Keratinocyte (primary cell): ENCODE results near the gene PPP1R16B. TPM values are rescaled to one million over a fixed set of nuclear protein-coding genes. Genes with fewer than 3 reads are reported as not detected.

ENCODE experiments used
- DNase-seq: peaks from one replicate; pipeline ENCODE4 v3.0.0-alpha.2; 2011; ENCODE audit warnings: low read depth, missing footprints, low spot score
- FAIRE-seq: peaks from 2 replicates; lab custom pipeline; 2011; peaks lifted over from hg19 to GRCh38; lab: Jason Lieb, UNC
- H2AFZ ChIP-seq: 2 replicates; pipeline ENCODE4 v1.6.0; 2012; ENCODE audit warnings: low read length, control low read depth, inconsistent platforms; ENCODE audit not compliant: control insufficient read depth
- H3K27ac ChIP-seq: 2 replicates; pipeline ENCODE4 v1.5.1; 2011; ENCODE audit warnings: low read length; ENCODE audit not compliant: control insufficient read depth, insufficient read depth
- H3K27me3 ChIP-seq: 3 replicates; pipeline ENCODE4 v1.6.0; 2011; ENCODE audit warnings: low read length; ENCODE audit not compliant: control insufficient read depth, insufficient read depth; ENCODE audit errors: extremely low read depth
- H3K36me3 ChIP-seq, 2 experiments: 2 replicates in 1 of 2; 3 replicates in 1 of 2; pipeline ENCODE4 v1.5.1; 2011; ENCODE audit warnings: low read length in 2 of 2, mild to moderate bottlenecking in 1 of 2; ENCODE audit not compliant: control insufficient read depth in 2 of 2, insufficient read depth in 2 of 2; ENCODE audit errors: extremely low read depth in 1 of 2
- H3K4me1 ChIP-seq: 3 replicates; pipeline ENCODE4 v1.5.1; 2011; ENCODE audit warnings: low read length; ENCODE audit not compliant: control insufficient read depth, insufficient read depth; ENCODE audit errors: extremely low read depth
- H3K4me2 ChIP-seq: 3 replicates; pipeline ENCODE4 v1.6.0; 2011; ENCODE audit warnings: low read depth, low read length; ENCODE audit not compliant: control insufficient read depth, insufficient read depth; ENCODE audit errors: extremely low read depth
- H3K4me3 ChIP-seq, 3 experiments: fragments of 200-600 bp in 1 of 3; sonication (generic) in 1 of 3; 2 replicates in 2 of 3; 3 replicates in 1 of 3; pipeline ENCODE4 v1.5.1; 2011 to 2016; ENCODE audit warnings: low read length in 3 of 3, mild to moderate bottlenecking in 3 of 3, control low read depth in 2 of 3, inconsistent platforms in 1 of 3, low read depth in 1 of 3, mixed read lengths in 1 of 3, mixed run types in 1 of 3, moderate library complexity in 1 of 3; ENCODE audit not compliant: control insufficient read depth in 2 of 3, insufficient read depth in 2 of 3; ENCODE audit errors: extremely low read depth in 1 of 3
- H3K79me2 ChIP-seq: 2 replicates; pipeline ENCODE4 v1.6.0; 2012; ENCODE audit warnings: low read length; ENCODE audit not compliant: control insufficient read depth, insufficient read depth
- H3K9ac ChIP-seq: 3 replicates; pipeline ENCODE4 v1.6.0; 2011; ENCODE audit warnings: low read length; ENCODE audit not compliant: control insufficient read depth, insufficient read depth; ENCODE audit errors: extremely low read depth
- H3K9me1 ChIP-seq: 3 replicates; pipeline ENCODE4 v1.6.0; 2011; ENCODE audit warnings: low read length; ENCODE audit not compliant: control insufficient read depth, insufficient read depth; ENCODE audit errors: extremely low read depth
- H3K9me3 ChIP-seq: 2 replicates; pipeline ENCODE4 v1.5.1; 2012; ENCODE audit warnings: low read depth, low read length; ENCODE audit not compliant: control insufficient read depth
- H4K20me1 ChIP-seq: 3 replicates; pipeline ENCODE4 v1.6.0; 2011; ENCODE audit warnings: low read length; ENCODE audit not compliant: control insufficient read depth, insufficient read depth; ENCODE audit errors: extremely low read depth
- CTCF ChIP-seq, 3 experiments: IDR thresholded peaks in 1 of 3; conservative IDR thresholded peaks in 1 of 3; optimal IDR thresholded peaks in 1 of 3; 2 replicates in 2 of 3; 3 replicates in 1 of 3; pipeline versions ENCODE3 to v1.5.1; 2011; ENCODE audit warnings: low read length in 3 of 3, mild to moderate bottlenecking in 3 of 3, moderate library complexity in 2 of 3, control low read depth in 1 of 3, inconsistent platforms in 1 of 3; ENCODE audit not compliant: insufficient read depth in 2 of 3; ENCODE audit errors: extremely low read depth in 1 of 3
- EZH2 ChIP-seq: IDR thresholded peaks from one replicate; pipeline ENCODE4 v1.6.1; 2012; ENCODE audit warnings: inconsistent platforms, mild to moderate bottlenecking, low read length, moderate library complexity
- dilution Hi-C: fragments of 300-500 bp; cut with MboI; formaldehyde crosslinking; loops from one replicate; pipeline ENCODE4 v1.7.0; 2020; ENCODE audit warnings: low sequenced_read_pairs; ENCODE audit not compliant: extremely low pct_ligation_motif_present
- polyA plus RNA-seq, 5 experiments: library from polyadenylated mRNA; depleted of rRNA in 3 of 5; stranded (reverse) in 3 of 5; stranded (forward) in 1 of 5; unstranded in 1 of 5; fragments of >200 nt; gene quantifications; 1 replicate in 1 of 5; 2 replicates in 3 of 5; 3 replicates in 1 of 5; pipeline versions ENCODE4 v1.2.1 to v1.2.3, GENCODE V29; 2011 to 2012; ENCODE audit warnings: missing spikeins in 2 of 5, low read depth in 1 of 5, low replicate concordance in 1 of 5

The PPP1R16B gene
- polyA plus RNA-seq, 1 donor (not counting 4 experiments of a cell fraction or from before 2014, with no cell fraction given), result not detected

- no peaks in the 10 kb centered on the region for H3K79me2 ChIP-seq
- H3K4me3 ChIP-seq, result no peak overlapping the region
- H3K9ac ChIP-seq, result no peak overlapping the region
- peaks cover 9% of the 10 kb centered on the region for H3K4me1 ChIP-seq
- no peaks in the 10 kb centered on the region for H4K20me1 ChIP-seq
- no peak for DNase-seq
- H3K9me3 ChIP-seq, result no peaks in the 10 kb centered on the region
- H3K27ac ChIP-seq, result no peak overlapping the region
- TF ChIP-seq CTCF (optimal IDR thresholded peaks at IDR 0.05 in 1 of 3, IDR thresholded peaks at IDR 0.05 in 1 of 3, conservative IDR thresholded peaks at IDR 0.05 in 1 of 3; ENCODE audit: extremely low read depth in 1 of 3, insufficient read depth in 2 of 3, low read length in 3 of 3) (no peak), EZH2 (no peak)
- H3K4me2 ChIP-seq, result no peak overlapping the region
- H3K27me3 ChIP-seq, result no peaks in the 10 kb centered on the region
- H3K9me1 ChIP-seq, result peaks cover 2% of the 10 kb centered on the region
- no peak for FAIRE-seq
- dilution Hi-C loops, result no loop called here
- H3K36me3 ChIP-seq, result peaks cover 25 to 28% of the 10 kb centered on the region in 2 experiments
- H2AFZ ChIP-seq, result no peak overlapping the region
Observed at GRCh38 chr20:38769376-38770295, 35.9 kb upstream of the PPP1R16B start.

DNA sequence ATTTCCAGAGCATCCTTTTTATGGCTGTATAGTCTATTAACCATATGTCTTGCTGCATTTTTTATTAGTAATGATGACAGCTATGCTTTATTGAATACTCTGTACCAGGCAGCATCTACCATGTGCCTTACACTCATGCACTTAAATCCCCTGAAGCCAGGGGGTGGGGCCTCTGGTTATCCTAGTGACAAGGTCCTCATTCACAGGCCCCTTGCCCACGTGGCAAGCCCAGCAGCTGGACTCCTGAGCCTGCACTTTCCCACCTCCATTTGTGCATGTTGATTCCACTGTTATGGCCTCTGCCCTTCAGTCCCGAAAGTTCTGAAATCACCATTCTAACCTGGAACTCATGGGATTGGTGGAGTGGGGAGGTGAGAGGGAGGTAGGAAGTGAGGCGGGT lies 35.0 kb upstream of the PPP1R16B start:
- H3K9me3 ChIP-seq, result no peaks in the 10 kb centered on the region
- no peaks in the 10 kb centered on the region for H3K9me1 ChIP-seq
- no peaks in the 10 kb centered on the region for H3K4me1 ChIP-seq
- no peaks in the 10 kb centered on the region for H3K27me3 ChIP-seq
- H3K36me3 ChIP-seq, result peaks cover 22 to 28% of the 10 kb centered on the region in 2 experiments
- dilution Hi-C loops, result no loop called here
- no peaks in the 10 kb centered on the region for H3K79me2 ChIP-seq
- H3K9ac ChIP-seq, result no peak overlapping the region
- DNase-seq (no peak), FAIRE-seq (no peak)
- no peak overlapping the region for H2AFZ ChIP-seq
- no peaks in the 10 kb centered on the region for H4K20me1 ChIP-seq
- H3K4me3 ChIP-seq, result no peak overlapping the region
- no peak for TF ChIP-seq EZH2
- no peak for TF ChIP-seq CTCF (optimal IDR thresholded peaks at IDR 0.05 in 1 of 3, IDR thresholded peaks at IDR 0.05 in 1 of 3, conservative IDR thresholded peaks at IDR 0.05 in 1 of 3; ENCODE audit: extremely low read depth in 1 of 3, insufficient read depth in 2 of 3, low read length in 3 of 3)
- H3K27ac ChIP-seq, result no peak overlapping the region
- no peak overlapping the region for H3K4me2 ChIP-seq
